ENCODE measurements around the gene DCUN1D3.

DNA sequence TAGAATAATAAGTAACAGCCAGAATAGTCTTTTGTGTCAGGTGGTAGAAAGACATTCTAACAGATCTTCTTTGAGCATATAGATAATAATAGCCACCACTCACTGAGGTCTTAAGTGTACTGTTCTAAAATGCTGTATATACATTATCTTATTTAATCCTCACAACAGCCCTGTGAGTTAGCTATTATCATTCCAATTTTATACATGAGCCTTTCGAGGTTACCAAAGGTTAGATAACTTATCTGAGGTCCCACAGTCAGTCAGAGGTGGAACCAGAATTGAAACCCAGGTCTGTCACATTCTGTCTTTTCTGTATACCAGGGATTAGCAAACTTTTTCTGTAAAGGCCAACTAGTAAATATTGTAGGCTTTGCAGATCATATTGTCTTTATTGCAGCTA lies 70.6 kb downstream of the DCUN1D3 start:
- no peak for TF ChIP-seq POLR2AphosphoS5 (IDR thresholded peaks at IDR 0.05; ENCODE audit: low read depth)
- TF ChIP-seq, protein P1, sequence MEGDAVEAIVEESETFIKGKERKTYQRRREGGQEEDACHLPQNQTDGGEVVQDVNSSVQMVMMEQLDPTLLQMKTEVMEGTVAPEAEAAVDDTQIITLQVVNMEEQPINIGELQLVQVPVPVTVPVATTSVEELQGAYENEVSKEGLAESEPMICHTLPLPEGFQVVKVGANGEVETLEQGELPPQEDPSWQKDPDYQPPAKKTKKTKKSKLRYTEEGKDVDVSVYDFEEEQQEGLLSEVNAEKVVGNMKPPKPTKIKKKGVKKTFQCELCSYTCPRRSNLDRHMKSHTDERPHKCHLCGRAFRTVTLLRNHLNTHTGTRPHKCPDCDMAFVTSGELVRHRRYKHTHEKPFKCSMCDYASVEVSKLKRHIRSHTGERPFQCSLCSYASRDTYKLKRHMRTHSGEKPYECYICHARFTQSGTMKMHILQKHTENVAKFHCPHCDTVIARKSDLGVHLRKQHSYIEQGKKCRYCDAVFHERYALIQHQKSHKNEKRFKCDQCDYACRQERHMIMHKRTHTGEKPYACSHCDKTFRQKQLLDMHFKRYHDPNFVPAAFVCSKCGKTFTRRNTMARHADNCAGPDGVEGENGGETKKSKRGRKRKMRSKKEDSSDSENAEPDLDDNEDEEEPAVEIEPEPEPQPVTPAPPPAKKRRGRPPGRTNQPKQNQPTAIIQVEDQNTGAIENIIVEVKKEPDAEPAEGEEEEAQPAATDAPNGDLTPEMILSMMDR (conservative IDR thresholded peaks at IDR 0.05; ENCODE audit: low read depth in 2 of 2): no peak
